Measurements from ENCODE around the gene GNA14.
"Not testable (repeated sequence)": the region's sequence is repeated elsewhere in the genome, so short reads cannot be mapped to it uniquely, and the experiment has no call there.

The GNA14 gene

DNA sequence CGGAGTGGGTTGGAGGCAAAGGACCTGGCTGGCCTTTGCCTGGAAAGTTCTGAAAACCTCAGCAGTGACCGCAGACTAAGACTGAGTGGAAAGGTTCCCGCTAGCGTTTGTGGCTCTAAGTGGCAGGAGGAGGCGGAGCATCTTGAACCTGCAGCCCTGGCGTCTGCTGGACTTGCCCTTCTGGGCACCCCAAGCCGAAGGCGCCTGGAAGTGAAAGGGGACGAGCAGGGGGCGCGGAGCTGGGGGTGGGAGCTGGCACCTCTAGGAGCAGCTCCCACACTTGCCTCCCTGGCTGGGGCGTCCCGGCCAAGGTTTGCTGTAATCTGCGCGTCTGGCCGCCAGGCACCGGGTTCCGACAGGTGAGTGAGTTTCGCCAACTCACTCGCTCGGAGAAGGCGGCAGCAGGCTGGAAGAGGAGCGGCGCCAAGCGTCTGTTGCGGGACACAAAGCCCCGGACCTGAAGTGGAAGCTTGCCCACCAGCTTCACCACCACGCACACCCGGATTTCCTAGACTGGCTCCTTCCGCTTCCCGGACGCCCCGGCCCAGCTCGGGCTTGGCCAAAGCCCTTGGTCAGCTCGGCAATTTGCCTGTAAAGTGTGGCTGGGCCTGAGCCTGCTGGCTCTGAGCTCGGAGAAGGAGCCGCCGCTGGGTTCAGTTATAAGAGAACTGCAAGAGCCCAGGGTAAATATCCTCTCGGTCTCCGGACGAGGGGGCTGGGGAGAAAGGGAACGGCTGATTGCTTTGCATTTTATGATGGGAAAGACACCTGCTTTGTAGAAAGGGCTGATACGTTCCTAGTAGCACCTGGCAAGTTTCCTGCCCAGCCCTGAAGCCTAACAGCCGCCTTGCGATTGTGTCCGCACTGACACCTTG lies at the start of gene GNA14:
GNA14 (minus strand) TSS at position 89 of the 875 bp plus-strand sequence. CDS start 529 bp downstream, outside the sequence.
- H3K4me3 ChIP-seq (ENCODE audit: low read depth, low read length) = peak within 1 kb of the TSS; percentile 56

DNA sequence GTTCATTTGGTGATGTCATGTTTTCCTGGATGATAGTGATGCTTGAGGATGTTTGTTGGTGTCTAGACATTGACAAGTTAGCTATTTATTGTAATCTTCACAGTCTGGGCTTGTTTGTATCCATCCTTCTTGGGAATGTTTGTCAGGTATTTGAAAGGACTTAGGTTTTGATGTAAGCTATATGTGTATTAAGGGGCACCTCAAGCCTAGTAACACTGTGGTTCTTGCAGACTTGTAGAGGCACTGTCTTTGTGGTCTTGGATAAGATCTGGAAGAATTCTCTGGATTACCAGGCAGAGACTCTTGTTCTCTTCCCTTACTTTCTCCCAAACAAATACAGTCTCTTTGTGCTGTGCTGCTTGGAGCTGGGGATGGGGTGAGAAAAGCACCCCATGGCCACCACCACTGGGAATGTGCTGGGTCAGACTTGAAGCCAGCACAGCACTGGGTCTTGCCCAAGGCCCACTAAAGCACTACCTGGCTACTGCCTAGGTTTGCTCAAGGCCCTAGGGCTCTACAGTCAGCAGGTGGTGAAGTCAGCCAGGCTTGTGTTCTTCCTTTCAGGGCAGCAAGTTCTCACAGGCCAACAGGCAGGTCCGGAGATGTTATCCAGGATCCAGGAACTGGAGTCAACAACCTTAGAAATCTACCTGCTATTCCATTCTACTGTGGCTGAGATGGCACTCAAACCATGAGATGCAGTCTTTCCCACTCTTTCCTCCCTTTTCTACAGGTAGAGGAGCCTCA lies 49.3 kb upstream of the GNA14 start:
- H3K4me3 ChIP-seq (ENCODE audit: low read depth, low read length) = no peak overlapping the region

DNA sequence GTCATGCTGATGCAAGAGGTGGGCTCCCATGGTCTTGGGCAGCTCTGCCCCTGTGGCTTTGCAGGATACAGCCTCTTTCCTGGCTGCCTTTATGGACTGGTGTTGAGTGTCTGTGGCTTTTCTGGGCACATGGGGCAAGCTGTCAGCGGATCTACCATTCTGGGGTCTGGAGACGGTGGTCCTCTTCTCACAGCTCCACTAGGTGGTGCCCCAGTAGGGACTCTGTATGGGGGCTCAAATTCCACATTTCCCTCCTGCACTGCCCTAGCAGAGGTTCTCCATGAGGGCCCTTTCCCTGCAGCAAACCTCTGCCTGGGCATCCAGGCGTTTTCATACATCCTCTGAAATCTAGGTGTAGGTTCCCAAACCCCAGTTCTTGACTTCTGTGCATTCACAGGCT lies 42.6 kb upstream of the GNA14 start:
- H3K4me3 ChIP-seq (ENCODE audit: low read depth, low read length) = not testable (repeated sequence)

DNA sequence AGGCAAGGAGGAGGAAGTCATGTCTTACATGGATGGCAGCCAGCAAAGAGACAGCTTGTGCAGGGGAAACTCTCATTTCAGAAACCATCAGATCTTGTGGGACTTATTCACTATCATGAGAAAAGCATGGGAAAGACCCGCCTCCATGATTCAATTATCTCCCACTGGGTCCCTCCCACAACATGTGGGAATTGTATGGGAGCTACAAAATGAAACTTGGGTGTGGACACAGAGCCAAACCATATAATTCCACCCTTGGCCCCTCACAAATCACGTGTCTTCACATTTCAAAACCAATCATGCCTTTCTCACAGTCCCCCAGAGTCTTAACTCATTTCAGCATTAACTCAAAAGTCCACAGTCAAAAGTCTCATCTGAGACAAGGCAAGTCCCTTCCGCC lies 42.0 kb upstream of the GNA14 start:
- H3K4me3 ChIP-seq (ENCODE audit: low read depth, low read length) = not testable (repeated sequence)

DNA sequence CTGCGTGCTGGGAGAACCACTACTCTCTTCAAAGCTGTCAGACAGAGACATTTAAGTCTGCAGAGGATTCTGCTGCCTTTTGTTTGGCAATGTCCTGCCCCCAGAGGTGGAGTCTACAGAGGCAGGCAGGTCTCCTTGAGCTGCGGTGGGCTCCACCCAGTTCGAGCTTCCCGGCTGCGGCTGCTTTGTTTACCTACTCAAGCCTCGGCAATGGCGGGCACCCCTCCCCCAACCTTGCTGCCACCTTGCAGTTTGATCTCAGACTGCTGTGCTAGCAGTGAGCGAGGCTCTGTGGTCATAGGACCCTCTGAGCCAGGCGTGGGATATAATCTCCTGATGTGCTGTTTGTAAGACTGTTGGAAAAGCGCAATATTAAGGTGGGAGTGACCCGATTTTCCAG lies 39.6 kb upstream of the GNA14 start:
- H3K4me3 ChIP-seq (ENCODE audit: low read depth, low read length) = not testable (repeated sequence)

DNA sequence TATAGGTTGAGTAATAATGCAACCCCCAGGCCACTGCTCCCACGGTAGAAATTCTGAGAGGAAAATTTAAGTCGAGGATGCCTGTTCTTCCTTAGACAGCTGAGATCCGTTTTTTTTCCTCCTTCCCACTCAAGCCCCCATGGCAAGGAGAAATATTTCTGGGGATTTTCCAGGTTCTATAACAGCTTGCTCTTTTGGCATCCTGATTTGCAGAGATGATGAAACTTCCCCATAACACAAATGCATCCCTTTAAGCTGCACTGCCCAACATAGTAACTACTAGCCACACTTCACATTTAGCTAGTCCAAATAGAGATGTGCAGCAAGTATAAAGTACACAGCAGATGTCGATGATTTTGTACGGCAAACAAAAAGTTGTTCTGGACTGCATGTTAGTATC lies 32.5 kb upstream of the GNA14 start:
- no peak overlapping the region for H3K4me3 ChIP-seq (ENCODE audit: low read depth, low read length)

DNA sequence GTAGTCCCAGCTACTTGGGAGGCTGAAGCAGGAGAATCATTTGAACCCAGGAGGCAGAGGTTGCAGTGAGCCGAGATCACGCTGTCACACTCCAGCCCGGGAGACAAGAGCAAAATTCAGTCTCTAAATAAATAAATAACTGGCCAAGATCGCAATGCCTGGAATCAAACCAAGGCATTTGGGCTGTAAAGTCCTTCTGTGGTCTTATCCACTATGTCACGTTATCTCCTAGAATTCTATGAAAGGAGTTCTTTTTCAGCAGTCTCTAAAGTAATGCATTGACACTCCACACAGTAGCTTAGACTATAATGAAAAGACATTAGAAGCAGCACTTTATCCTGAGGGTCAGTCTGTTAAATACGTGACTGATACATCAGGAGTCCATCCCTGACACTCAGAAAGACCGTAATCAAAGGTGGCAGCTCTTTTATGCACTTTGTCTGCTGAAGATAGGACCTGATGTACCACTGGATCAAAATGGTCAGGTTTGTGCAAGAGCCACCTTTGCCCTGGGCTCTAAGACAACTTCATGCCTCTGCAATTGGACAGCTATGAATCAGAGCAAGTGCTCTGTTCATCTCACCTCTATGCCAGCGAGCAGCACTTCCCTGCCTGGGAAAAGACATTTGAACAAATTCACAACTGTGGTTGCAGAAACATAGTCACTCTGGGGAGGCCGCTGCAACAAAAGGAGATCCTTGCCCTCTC lies 31.7 kb upstream of the GNA14 start:
- H3K4me3 ChIP-seq (ENCODE audit: low read depth, low read length) = no peak overlapping the region

DNA sequence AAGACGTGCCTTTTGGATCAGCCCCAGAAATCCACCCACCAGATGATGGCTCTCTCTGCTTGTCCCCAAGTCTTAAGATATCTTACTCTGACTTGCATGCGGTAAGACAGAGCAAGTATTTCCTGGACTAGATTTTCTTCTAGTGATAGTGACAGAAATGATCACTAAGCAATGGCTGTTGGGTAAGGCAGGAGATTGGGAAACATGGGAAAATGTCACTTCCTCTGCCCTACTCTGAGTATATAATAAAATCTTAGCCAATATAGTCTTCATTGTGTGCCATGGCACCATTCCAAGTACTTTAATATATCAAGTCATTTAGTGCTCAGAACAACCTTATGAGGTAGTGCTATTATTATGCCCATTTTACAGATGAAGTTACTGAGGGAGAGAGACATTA lies 31.0 kb upstream of the GNA14 start:
- no peak overlapping the region for H3K4me3 ChIP-seq (ENCODE audit: low read depth, low read length)

DNA sequence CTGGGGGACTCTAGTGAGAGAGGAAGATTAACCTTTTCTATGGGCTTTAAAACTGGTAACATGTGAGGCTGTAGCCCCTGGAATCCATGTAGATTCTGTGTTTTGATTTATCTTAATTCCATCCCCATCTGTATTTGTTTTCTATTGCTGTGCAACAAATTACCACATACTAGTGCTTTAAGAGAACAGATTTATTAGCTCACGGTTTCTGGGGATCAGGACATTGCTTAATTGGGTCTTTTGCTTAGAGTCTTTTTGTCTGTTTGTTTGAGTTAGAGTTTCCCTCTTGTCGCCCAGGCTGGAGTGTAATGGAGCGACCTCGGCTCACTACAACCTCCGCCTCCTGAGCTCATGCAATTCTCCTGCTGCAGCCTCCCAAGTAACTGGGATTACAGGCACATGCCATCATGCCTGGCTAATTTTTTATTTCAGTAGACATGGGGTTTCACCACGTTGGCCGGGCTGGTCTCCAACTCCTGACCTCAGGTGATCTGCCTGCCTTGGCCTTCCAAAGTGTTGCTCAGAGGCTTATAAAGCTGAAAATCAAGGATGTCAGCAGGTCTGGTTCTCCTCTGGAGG lies 29.9 kb upstream of the GNA14 start:
- no peak overlapping the region for H3K4me3 ChIP-seq (ENCODE audit: low read depth, low read length)

DNA sequence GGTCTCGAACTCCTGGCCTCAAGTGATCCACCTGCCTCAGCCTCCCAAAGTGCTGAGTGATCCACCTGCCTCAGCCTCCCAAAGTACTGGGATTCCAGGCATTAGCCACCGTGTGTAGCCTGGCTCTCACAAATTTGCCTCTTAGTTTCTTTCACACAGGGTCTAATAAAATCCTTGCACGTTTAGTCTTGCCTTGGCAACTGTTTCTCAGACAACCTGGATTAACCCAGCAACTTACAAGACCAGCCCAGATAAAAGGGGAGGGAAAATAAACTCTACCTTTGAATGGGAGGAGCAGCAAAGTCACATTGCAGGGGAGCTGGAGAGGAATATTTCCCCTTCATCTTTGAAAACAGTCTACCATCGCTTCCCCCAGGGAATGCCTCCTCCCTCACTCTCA lies 29.3 kb upstream of the GNA14 start:
- H3K4me3 ChIP-seq (ENCODE audit: low read depth, low read length) = no peak overlapping the region

DNA sequence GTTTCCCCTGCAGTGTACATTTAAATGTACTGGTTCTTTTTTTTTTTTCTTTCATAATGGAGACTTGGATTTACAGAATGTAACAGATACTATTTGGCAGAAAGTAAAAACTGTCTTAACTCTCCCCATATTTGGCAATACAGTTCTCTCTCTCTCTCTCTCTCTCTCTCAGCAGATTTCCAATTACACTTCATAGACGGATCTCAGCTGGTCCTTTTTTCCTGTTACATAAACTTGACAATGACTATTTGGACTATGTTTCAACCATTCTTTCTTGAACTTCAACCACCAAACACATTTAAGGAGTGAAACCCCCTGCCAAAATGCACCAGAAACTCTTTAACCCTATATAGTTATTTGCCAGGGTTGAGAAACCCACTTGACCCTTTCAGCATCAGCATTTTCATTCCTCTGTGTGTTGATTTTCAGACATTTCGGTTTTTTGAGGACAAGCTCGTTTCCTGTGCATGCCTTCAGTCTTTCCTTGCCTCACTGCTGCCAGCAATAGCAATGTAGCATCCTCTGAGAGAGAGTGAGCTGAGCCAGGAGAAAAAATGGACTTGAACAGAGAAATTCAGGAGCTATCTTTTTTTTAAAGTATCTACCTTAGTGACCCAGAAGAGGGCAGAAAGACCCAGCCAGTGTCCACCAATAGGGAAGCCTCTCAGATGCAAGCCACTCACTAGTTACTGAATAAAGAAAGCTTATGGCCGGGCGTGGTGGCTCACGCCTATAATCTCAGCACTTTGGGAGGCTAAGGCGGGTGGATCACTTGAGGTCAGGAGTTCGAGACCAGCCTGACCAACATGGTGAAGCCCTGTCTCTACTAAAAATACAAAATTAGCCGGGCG lies 26.0 kb upstream of the GNA14 start:
- H3K4me3 ChIP-seq (ENCODE audit: low read depth, low read length) = no peak overlapping the region

DNA sequence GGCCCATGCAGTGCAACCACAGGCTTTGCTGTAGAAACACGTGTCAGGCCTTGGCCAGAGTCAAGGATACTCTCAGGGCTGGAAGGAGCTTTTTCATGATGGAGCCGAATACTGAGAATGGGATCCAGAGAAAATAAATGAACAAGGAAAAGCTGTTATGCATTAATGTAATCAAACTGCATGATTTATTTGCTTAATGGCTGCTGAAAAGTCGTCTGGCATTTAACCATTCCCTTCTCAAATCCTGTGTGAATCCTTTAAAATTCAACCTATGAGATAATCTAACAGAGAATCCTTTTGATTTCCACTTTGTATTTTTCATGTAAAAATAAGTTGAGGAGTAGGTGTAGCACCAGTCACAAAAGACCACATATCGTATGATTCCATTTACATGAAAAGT lies 24.1 kb upstream of the GNA14 start:
- H3K4me3 ChIP-seq (ENCODE audit: low read depth, low read length) = no peak overlapping the region

DNA sequence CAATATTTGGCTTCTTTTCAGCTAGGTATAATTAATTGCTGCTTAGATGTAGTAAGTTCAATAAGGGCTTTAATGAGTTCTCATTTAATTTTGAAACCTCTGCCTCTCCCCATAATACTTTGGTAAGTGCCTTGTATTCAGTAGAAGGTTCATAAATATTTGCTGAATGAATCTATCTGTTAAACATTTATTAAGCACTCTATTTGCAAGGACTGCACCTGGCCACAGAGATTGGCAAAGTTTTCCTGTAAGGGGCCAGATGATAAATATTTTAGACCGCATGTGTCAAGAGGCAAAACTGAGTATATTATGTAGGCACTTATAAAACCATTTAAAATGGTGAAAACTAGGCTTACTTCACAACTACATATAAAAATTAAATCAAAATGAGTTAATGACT lies 19.0 kb upstream of the GNA14 start:
- no peak overlapping the region for H3K4me3 ChIP-seq (ENCODE audit: low read depth, low read length)

DNA sequence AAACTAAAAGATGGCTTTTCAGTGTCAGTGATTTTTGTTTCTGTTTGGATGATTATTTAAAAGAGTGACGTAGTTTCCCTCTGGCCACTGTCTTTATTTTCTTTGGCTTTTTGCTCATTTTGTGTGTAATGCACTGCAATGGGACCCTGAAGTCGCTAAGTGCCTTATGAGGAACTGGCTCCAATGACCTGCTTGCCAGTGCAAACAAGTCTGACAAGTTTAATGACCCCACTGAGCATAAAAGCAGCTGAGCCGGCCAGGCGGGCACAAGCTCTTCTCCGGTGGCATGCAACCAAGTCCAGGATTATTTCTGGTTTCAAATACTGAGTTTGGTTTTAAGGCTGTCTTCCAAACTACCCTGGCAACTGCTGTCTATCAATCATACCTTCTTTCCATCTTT lies 15.6 kb upstream of the GNA14 start:
- no peak overlapping the region for H3K4me3 ChIP-seq (ENCODE audit: low read depth, low read length)

DNA sequence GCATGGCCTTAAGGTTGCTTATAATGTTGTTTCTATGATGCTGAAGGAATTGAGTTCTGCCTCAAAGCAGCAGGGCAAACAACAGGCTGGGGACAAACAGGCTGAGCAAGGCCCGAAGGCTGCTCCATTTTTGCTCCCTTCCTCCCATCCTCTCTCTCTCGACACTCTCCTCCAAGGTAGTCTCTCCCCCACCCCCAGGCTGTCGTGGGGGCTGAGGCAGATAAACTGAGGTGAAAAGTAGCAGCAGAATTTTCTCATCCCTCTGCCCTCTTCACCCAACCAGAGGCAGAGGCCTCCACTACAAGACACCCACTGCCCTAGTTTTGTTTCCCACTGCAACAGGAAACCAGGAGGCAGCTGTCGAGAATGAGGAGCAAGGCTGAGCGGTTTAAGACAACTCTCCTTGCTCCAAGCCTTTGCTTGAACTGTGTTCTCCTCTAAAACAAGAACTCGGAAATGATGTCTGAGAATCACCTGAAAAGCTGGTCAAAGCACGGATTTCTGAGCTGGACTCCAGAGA lies 13.5 kb upstream of the GNA14 start:
- no peak overlapping the region for H3K4me3 ChIP-seq (ENCODE audit: low read depth, low read length)

DNA sequence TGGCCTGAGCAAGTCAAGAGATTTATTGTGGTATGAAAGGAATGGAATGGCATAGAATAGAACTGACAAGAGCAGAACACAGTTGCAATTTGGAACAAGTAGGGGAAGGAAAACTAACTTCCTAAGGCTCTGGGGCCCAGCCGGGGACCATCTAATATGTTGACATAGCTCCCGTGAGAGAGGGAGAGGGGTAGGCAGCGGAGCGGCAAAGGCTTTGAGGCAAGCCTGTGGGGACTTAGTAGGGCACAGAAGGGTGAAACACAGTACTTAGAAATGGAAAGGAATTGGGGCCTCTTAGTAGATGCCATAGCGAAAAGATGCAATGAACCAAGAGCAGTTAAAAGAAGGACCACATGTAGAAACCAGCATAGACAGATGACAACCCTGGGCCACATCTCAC lies 11.8 kb upstream of the GNA14 start:
- no peak overlapping the region for H3K4me3 ChIP-seq (ENCODE audit: low read depth, low read length)

DNA sequence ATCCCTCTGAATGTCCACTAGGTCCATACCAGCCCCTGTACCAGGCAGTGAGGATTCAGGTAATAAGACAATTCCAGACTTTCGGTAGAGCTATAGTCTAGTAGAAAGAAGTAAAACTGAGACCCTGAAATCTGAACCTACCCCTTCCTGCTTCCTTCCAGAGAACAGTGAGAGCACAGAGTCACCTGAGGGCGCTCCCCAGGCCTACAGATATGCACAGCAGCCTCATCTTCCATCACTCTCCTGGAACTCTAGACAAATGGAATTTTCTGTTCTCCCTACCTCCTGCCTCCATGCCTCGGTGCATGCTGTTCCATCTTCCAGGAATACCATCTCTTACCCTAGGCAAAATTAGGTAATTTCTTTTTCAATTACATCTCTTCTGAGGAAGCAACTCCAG lies 3.1 kb upstream of the GNA14 start:
- no peak overlapping the region for H3K4me3 ChIP-seq (ENCODE audit: low read depth, low read length)

DNA sequence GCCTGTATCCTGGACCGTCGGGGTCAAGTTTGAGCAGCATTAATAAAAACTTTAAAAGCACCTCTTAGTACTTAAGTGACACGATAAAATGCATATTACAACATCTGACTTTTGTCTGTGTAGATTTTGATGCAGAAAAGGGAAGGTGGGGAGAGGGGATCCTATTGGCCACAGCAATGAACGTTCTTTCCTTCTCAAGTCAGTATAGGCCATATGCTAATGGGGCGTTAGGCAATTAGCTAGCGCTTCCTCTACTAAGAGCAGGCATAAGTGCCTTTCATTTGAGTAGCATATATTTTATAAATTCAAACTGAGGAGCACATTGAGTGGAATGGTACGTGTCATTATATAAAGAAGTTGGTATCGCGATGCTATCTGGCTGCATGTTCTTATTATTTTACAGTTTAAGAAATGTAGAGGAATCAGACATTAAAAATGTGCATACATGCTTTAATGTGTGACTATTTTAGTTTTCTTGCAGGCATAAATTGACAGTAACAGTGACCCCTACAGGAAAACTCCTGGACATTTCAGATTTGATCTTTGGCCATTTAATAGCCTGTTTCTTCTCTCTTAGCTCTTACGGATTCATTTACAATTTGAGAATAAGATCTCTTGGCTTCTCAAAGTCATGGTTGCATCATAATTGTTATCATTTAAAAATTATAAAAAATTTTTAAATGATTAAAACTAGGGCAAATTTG lies 1.1 kb upstream of the GNA14 start:
- H3K4me3 ChIP-seq (ENCODE audit: low read depth, low read length) = peak overlapping the region; percentile 56

All from iPS-11a (cell line).